ENCODE data around the gene BCAR1. TPM values are rescaled to one million over a fixed set of nuclear protein-coding genes. Genes with fewer than 3 reads are reported as not detected.

Gene BCAR1
- polyA plus RNA-seq, 1 donor (not counting 4 experiments of a cell fraction or from before 2014, with no cell fraction given), result 17.8 TPM

- Histone ChIP-seq H3K27ac (ENCODE audit: control insufficient read depth, insufficient read depth, low read length) (no peak overlapping the region), H2AFZ (ENCODE audit: control insufficient read depth, low read length) (no peak overlapping the region), H3K27me3 (ENCODE audit: control insufficient read depth, extremely low read depth, insufficient read depth, low read length) (peaks cover 13% of the 10 kb centered on the region), H3K9me1 (ENCODE audit: control insufficient read depth, extremely low read depth, insufficient read depth, low read length) (no peaks in the 10 kb centered on the region), H4K20me1 (ENCODE audit: control insufficient read depth, extremely low read depth, insufficient read depth, low read length) (peaks cover 4% of the 10 kb centered on the region), H3K4me3 (ENCODE audit: control insufficient read depth in 2 of 3, extremely low read depth in 1 of 3, insufficient read depth in 2 of 3, low read depth in 1 of 3, low read length in 3 of 3) (no peak overlapping the region), H3K4me1 (ENCODE audit: control insufficient read depth, extremely low read depth, insufficient read depth, low read length) (no peaks in the 10 kb centered on the region), H3K4me2 (ENCODE audit: control insufficient read depth, extremely low read depth, insufficient read depth, low read depth, low read length) (no peak overlapping the region), H3K9me3 (ENCODE audit: control insufficient read depth, low read depth, low read length) (no peaks in the 10 kb centered on the region), H3K79me2 (ENCODE audit: control insufficient read depth, insufficient read depth, low read length) (peaks cover 4% of the 10 kb centered on the region), H3K9ac (ENCODE audit: control insufficient read depth, extremely low read depth, insufficient read depth, low read length) (no peak overlapping the region), H3K36me3 (ENCODE audit: control insufficient read depth in 2 of 2, extremely low read depth in 1 of 2, insufficient read depth in 2 of 2, low read length in 2 of 2) (peaks cover 18 to 24% of the 10 kb centered on the region in 2 experiments)
- dilution Hi-C loops (cut with MboI; ENCODE audit: extremely low pct_ligation_motif_present, low sequenced_read_pairs), result loop anchor here (25.0 kb wide), 1 partner anchor 161 kb away; no protein-coding TSS in a partner anchor
- TF ChIP-seq CTCF (optimal IDR thresholded peaks at IDR 0.05 in 1 of 3, IDR thresholded peaks at IDR 0.05 in 1 of 3, conservative IDR thresholded peaks at IDR 0.05 in 1 of 3; ENCODE audit: extremely low read depth in 1 of 3, insufficient read depth in 2 of 3, low read length in 3 of 3) (no peak), EZH2 (IDR thresholded peaks at IDR 0.05; ENCODE audit: low read length) (no peak)
- DNase-seq (ENCODE audit: low read depth, low spot score), result no peak
- no peak for FAIRE-seq
These were observed 24.7 kb downstream of the BCAR1 start for GRCh38 chr16:75226550-75227360.

- FAIRE-seq (no peak), DNase-seq (ENCODE audit: low read depth, low spot score) (no peak)
- Histone ChIP-seq H3K4me3 (ENCODE audit: control insufficient read depth in 2 of 3, extremely low read depth in 1 of 3, insufficient read depth in 2 of 3, low read depth in 1 of 3, low read length in 3 of 3) (no peak overlapping the region), H3K27ac (ENCODE audit: control insufficient read depth, insufficient read depth, low read length) (no peak overlapping the region), H3K4me1 (ENCODE audit: control insufficient read depth, extremely low read depth, insufficient read depth, low read length) (no peaks in the 10 kb centered on the region), H3K9me3 (ENCODE audit: control insufficient read depth, low read depth, low read length) (no peaks in the 10 kb centered on the region), H2AFZ (ENCODE audit: control insufficient read depth, low read length) (no peak overlapping the region), H3K9me1 (ENCODE audit: control insufficient read depth, extremely low read depth, insufficient read depth, low read length) (no peaks in the 10 kb centered on the region), H3K9ac (ENCODE audit: control insufficient read depth, extremely low read depth, insufficient read depth, low read length) (no peak overlapping the region), H3K27me3 (ENCODE audit: control insufficient read depth, extremely low read depth, insufficient read depth, low read length) (peaks cover 13% of the 10 kb centered on the region), H4K20me1 (ENCODE audit: control insufficient read depth, extremely low read depth, insufficient read depth, low read length) (peaks cover 4% of the 10 kb centered on the region), H3K36me3 (ENCODE audit: control insufficient read depth in 2 of 2, extremely low read depth in 1 of 2, insufficient read depth in 2 of 2, low read length in 2 of 2) (peaks cover 18 to 21% of the 10 kb centered on the region in 2 experiments), H3K79me2 (ENCODE audit: control insufficient read depth, insufficient read depth, low read length) (peaks cover 3% of the 10 kb centered on the region), H3K4me2 (ENCODE audit: control insufficient read depth, extremely low read depth, insufficient read depth, low read depth, low read length) (no peak overlapping the region)
- no peak for TF ChIP-seq CTCF (optimal IDR thresholded peaks at IDR 0.05 in 1 of 3, IDR thresholded peaks at IDR 0.05 in 1 of 3, conservative IDR thresholded peaks at IDR 0.05 in 1 of 3; ENCODE audit: extremely low read depth in 1 of 3, insufficient read depth in 2 of 3, low read length in 3 of 3)
- no peak for TF ChIP-seq EZH2 (IDR thresholded peaks at IDR 0.05; ENCODE audit: low read length)
- dilution Hi-C loops (cut with MboI; ENCODE audit: extremely low pct_ligation_motif_present, low sequenced_read_pairs), result loop anchor here (25.0 kb wide), 1 partner anchor 161 kb away; no protein-coding TSS in a partner anchor
These were observed 25.5 kb downstream of the BCAR1 start for GRCh38 chr16:75225678-75226515.

All from keratinocyte (primary cell).